Transverse colon (tissue), 4 donors: Measurements from ENCODE around the gene MN1. TPM values are rescaled to one million over a fixed set of nuclear protein-coding genes. Genes with fewer than 3 reads are reported as not detected.

Experiments
- DNase-seq: peaks from one replicate; pipeline ENCODE4 v3.0.0-alpha.2; 2019
- H3K27ac ChIP-seq, 4 donors: fragments of 200-600 bp; sonication (generic); 2 replicates each; pipeline ENCODE4 v1.5.1; 2016 to 2018; ENCODE audit warnings: inconsistent platforms in 4 of 4
- H3K27me3 ChIP-seq: fragments of 200-600 bp; sonication (generic); 2 replicates; pipeline ENCODE4 v1.5.1; 2017; ENCODE audit warnings: inconsistent platforms
- H3K36me3 ChIP-seq, 4 donors: fragments of 200-600 bp; sonication (generic); 2 replicates each; pipeline ENCODE4 v1.5.1; 2017 to 2019; ENCODE audit warnings: inconsistent platforms in 4 of 4
- H3K4me1 ChIP-seq, 4 donors: fragments of 200-600 bp; sonication (generic); 2 replicates each; pipeline ENCODE4 v1.5.1; 2017 to 2020; ENCODE audit warnings: inconsistent platforms in 4 of 4
- H3K4me3 ChIP-seq, 4 donors: fragments of 200-600 bp; sonication (generic); 1 replicate in 1 of 4; 2 replicates in 3 of 4; pipeline versions ENCODE4 v1.5.1 to v1.6.1; 2017 to 2019; ENCODE audit warnings: inconsistent platforms in 4 of 4
- H3K9me3 ChIP-seq, 2 donors: fragments of 200-600 bp; sonication (generic); 2 replicates each; pipeline ENCODE4 v1.5.1; 2017 to 2019; ENCODE audit warnings: inconsistent platforms in 2 of 2
- CTCF ChIP-seq, 5 experiments: fragments of 200-600 bp in 3 of 5; fragments of 450-650 bp in 2 of 5; sonication (generic) in 3 of 5; IDR thresholded peaks; 1 replicate in 2 of 5; 2 replicates in 3 of 5; pipeline ENCODE4 v1.5.1; 2016 to 2017; ENCODE audit warnings: antibody characterized with exemption in 5 of 5, inconsistent platforms in 3 of 5, mild to moderate bottlenecking in 2 of 5, moderate library complexity in 1 of 5
- EP300 ChIP-seq: sonication (generic); formaldehyde crosslinking; IDR thresholded peaks from one replicate; pipeline ENCODE4 v1.6.1; 2017; ENCODE audit warnings: antibody characterized with exemption, low read depth
- POLR2A ChIP-seq: fragments of 450-650 bp; IDR thresholded peaks from one replicate; pipeline ENCODE4 v1.6.1; 2016; ENCODE audit warnings: antibody characterized with exemption, mild to moderate bottlenecking, moderate library complexity
- POLR2AphosphoS5 ChIP-seq, 3 donors: sonication (generic); formaldehyde crosslinking; IDR thresholded peaks; one replicate each; pipeline ENCODE4 v1.6.1; 2016; ENCODE audit warnings: antibody characterized with exemption in 3 of 3
- WGBS, 2 donors: methylation state at CpG; one replicate each; pipeline ENCODE4 v1.1.5; 2018; ENCODE audit warnings: low coverage in 1 of 2; 5-methylcytosine and 5-hydroxymethylcytosine counted together
- in situ Hi-C, 4 donors: fragments of 200-750 bp; cut with MboI; loops; one replicate each; pipeline versions ENCODE4 v1.15.0 to v1.15.1; 2017; ENCODE audit warnings: low sequenced_read_pairs in 3 of 4, low pct_ligation_motif_present in 1 of 4, low pct_unique_long_range_greater_than_20kb in 1 of 4
- intact Hi-C: fragments of 100-400 bp; cut with DNase I; formaldehyde crosslinking; loops from one replicate; pipeline ENCODE4 v1.15.1; 2023; ENCODE audit warnings: low total_unique reads
- total RNA-seq, 4 donors: library from RNA; depleted of rRNA; stranded (reverse); fragments of >200 nt; gene quantifications; one replicate each; pipeline ENCODE4 v1.1.0, GENCODE V29; 2016

The MN1 gene
- total RNA-seq, 4 donors from 2014 or later, result 1.1 to 4.2 (median 3.0) TPM

- in situ Hi-C loops (no loop called here), intact Hi-C loops (no loop called here)
- Histone ChIP-seq H3K27me3 (no peaks in the 10 kb centered on the region), H3K27ac (peak overlapping the region in 1 of 4 donors; percentile 24), H3K36me3 (no peaks in the 10 kb centered on the region), H3K4me1 (peaks cover 0 to 6% (median 0%) of the 10 kb centered on the region in 4 donors), H3K9me3 (no peaks in the 10 kb centered on the region), H3K4me3 (no peak overlapping the region)
- 37% methylated on average over 10 of the region's 10 CpGs; no CpG with 5 or more reads in 1 of the 2 donors for WGBS, 2 donors
- peak; percentile 57 for DNase-seq
- peak in 1 of 3 donors; percentile 40 for TF ChIP-seq POLR2AphosphoS5 (IDR thresholded peaks at IDR 0.05)
- TF ChIP-seq EP300, result no peak
Observed at GRCh38 chr22:27718186-27719035, 83.1 kb downstream of the MN1 start.

DNA sequence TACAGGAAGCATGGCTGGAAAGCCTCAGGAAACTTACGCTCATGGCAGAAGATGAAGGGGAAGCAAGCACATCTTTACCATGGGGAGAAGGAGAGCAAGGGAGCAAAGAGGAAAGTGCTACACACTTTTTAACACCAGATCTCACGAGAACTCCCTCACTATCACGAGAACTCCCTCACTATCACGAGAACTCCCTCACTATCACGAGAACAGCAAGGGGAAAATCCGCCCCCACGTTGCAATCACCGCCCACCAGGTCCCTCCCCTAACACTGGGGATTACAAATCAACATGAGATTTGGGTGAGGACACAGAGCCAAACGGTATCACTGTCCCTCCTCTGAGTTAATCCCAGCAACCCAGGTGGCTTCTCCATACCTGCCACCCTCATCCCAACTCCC is 84.5 kb downstream of the MN1 start:
- Histone ChIP-seq H3K36me3 (no peaks in the 10 kb centered on the region), H3K4me3 (no peak overlapping the region), H3K4me1 (peaks cover 0 to 6% (median 0%) of the 10 kb centered on the region in 4 donors), H3K27me3 (no peaks in the 10 kb centered on the region), H3K27ac (no peak overlapping the region), H3K9me3 (no peaks in the 10 kb centered on the region)
- TF ChIP-seq EP300 (no peak), CTCF (IDR thresholded peaks at IDR 0.05) (no peak), POLR2A (no peak), POLR2AphosphoS5 (IDR thresholded peaks at IDR 0.05) (no peak)
- in situ Hi-C loops, result no loop called here
- 47 to 71% methylated on average over 3 to 9 of the region's 9 CpGs for WGBS, 2 donors
- intact Hi-C loops, result no loop called here
- DNase-seq, result no peak

- H3K27ac ChIP-seq, result no peak overlapping the region
- TF ChIP-seq EP300, result no peak
- TF ChIP-seq CTCF (IDR thresholded peaks at IDR 0.05), result no peak
- TF ChIP-seq POLR2A, result no peak
- TF ChIP-seq POLR2AphosphoS5 (IDR thresholded peaks at IDR 0.05), result no peak
- in situ Hi-C loops, result no loop called here
- 90% methylated on average over 1 of the region's 1 CpG; no CpG with 5 or more reads in 1 of the 2 donors for whole genome bisulfite sequencing, 2 donors
- H3K4me1 ChIP-seq, result peaks cover 0 to 6% (median 0%) of the 10 kb centered on the region in 4 donors
- no peaks in the 10 kb centered on the region for H3K36me3 ChIP-seq
- no peak overlapping the region for H3K4me3 ChIP-seq
- H3K9me3 ChIP-seq, result no peaks in the 10 kb centered on the region
- intact Hi-C loops, result no loop called here
- H3K27me3 ChIP-seq, result no peaks in the 10 kb centered on the region
- DNase-seq, result no peak
Observed at GRCh38 chr22:27716074-27716473, 85.5 kb downstream of the MN1 start.

DNA sequence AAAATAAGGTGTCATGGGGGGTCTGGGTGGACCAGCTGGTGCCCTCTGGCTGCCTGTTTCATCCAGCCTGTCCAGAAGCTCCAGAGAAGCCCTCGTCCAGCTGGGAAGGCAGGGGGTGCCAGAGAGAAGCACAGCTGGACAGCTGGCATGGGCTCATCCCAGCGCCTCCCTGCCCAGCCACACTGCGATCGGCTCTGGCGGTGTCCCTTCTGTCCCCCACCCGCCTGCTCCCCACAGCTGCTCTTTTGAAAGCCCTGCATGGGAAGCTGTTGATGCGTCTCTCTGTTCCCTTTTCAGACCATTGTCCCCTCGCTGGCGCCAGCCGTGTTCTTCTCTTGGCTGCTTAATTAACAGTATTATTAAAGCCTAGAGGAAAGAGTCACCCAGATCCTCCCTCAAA is 86.5 kb downstream of the MN1 start:
- in situ Hi-C loops, result no loop called here

More for the DNA sequence above, 86.5 kb downstream of the MN1 start:
- H3K36me3 ChIP-seq, result no peaks in the 10 kb centered on the region
- H3K27me3 ChIP-seq, result no peaks in the 10 kb centered on the region
- no peak for DNase-seq
- H3K9me3 ChIP-seq, result no peaks in the 10 kb centered on the region
- peaks cover 0 to 6% (median 0%) of the 10 kb centered on the region in 4 donors for H3K4me1 ChIP-seq
- TF ChIP-seq CTCF (IDR thresholded peaks at IDR 0.05), result no peak
- no peak for TF ChIP-seq EP300
- TF ChIP-seq POLR2AphosphoS5 (IDR thresholded peaks at IDR 0.05), result no peak
- TF ChIP-seq POLR2A, result no peak
- no peak overlapping the region for H3K4me3 ChIP-seq
- intact Hi-C loops, result no loop called here
- 79% methylated on average over 10 of the region's 10 CpGs; no CpG with 5 or more reads in 1 of the 2 donors for WGBS, 2 donors
- H3K27ac ChIP-seq, result no peak overlapping the region
